HepG2 (cell line): ENCODE measurements around the gene MRPL20. TPM values are rescaled to one million over a fixed set of nuclear protein-coding genes. Genes with fewer than 3 reads are reported as not detected.
A peak's percentile ranks its signal among the peaks of the same experiment; 100 is the strongest.

ENCODE experiments used
- FOXP1 ChIP-seq, 2 experiments: fragments of 450-650 bp in 1 of 2; IDR thresholded peaks; 2 replicates each; pipeline ENCODE4 v1.6.1; 2017 to 2018; ENCODE audit warnings: antibody characterized with exemption in 1 of 2
- GATA4 ChIP-seq: sonication (generic); IDR thresholded peaks from 2 replicates; pipeline ENCODE4 v1.6.1; 2016; ENCODE audit warnings: antibody characterized with exemption, low read depth, borderline replicate concordance
- ISL2 ChIP-seq: sonication (generic); formaldehyde crosslinking; IDR thresholded peaks from 2 replicates; pipeline ENCODE4 v1.5.0; 2020; ENCODE audit warnings: missing genetic modification reagents
- KAT8 ChIP-seq: IDR thresholded peaks from 2 replicates; pipeline ENCODE4 v1.6.1; 2016; ENCODE audit warnings: missing genetic modification reagents, missing compliant biosample characterization
- MYC ChIP-seq: sonication (generic); formaldehyde crosslinking; IDR thresholded peaks from 2 replicates; pipeline ENCODE4 v1.9.0; 2021; ENCODE audit warnings: missing genetic modification reagents, borderline replicate concordance
- SALL2 ChIP-seq: sonication (generic); formaldehyde crosslinking; IDR thresholded peaks from 2 replicates; pipeline ENCODE4 v1.8.1; 2023; ENCODE audit warnings: mild to moderate bottlenecking, missing genetic modification reagents, inconsistent platforms
- ZFP82 ChIP-seq: sonication (generic); formaldehyde crosslinking; IDR thresholded peaks from 2 replicates; pipeline ENCODE4 v1.5.1; 2020; ENCODE audit warnings: mild to moderate bottlenecking, missing genetic modification reagents, borderline replicate concordance
- ZMYM3 ChIP-seq: sonication (generic); formaldehyde crosslinking; IDR thresholded peaks from 2 replicates; pipeline ENCODE4 v1.5.1; 2020; ENCODE audit warnings: mild to moderate bottlenecking, missing genetic modification reagents
- ZNF180 ChIP-seq: sonication (generic); formaldehyde crosslinking; IDR thresholded peaks from 2 replicates; pipeline ENCODE4 v1.4.0; 2020; ENCODE audit warnings: low read depth, missing genetic modification reagents, borderline replicate concordance
- ZNF720 ChIP-seq: sonication (generic); formaldehyde crosslinking; IDR thresholded peaks from 2 replicates; pipeline ENCODE4 v1.4.0; 2020; ENCODE audit warnings: missing genetic modification reagents
- ZNF747 ChIP-seq: sonication (generic); formaldehyde crosslinking; IDR thresholded peaks from 2 replicates; pipeline ENCODE4 v1.8.1; 2023; ENCODE audit warnings: missing genetic modification reagents, mild to moderate bottlenecking, borderline replicate concordance
- ZNF768 ChIP-seq: sonication (generic); formaldehyde crosslinking; IDR thresholded peaks from 2 replicates; pipeline ENCODE4 v1.4.0; 2020; ENCODE audit warnings: missing genetic modification reagents
- polyA plus RNA-seq, 8 experiments: library from polyadenylated mRNA; depleted of rRNA in 3 of 8; stranded (reverse) in 7 of 8; unstranded in 1 of 8; fragments of >200 nt; fragmentation: Illumina TruSeq in 4 of 8; extraction: Trizol in 4 of 8; gene quantifications; 2 replicates each; pipeline versions ENCODE4 v1.2.1 to v1.2.3, GENCODE V29; 2011 to 2016; ENCODE audit warnings: low read depth in 4 of 8, missing spikeins in 1 of 8, mixed read lengths in 1 of 8; ENCODE audit not compliant: insufficient read depth in 1 of 8
- total RNA-seq, 5 experiments: library from RNA; depleted of rRNA; stranded (reverse); fragments of >200 nt; fragmentation: Illumina TruSeq; extraction: Trizol; gene quantifications; 2 replicates each; pipeline ENCODE4 v1.2.3, GENCODE V29; 2016; ENCODE audit warnings: low read depth in 1 of 5
- TF ChIP-seq, protein P1 (sequence below): sonication (generic); formaldehyde crosslinking; conservative IDR thresholded peaks from 2 replicates; pipeline ENCODE4 v1.4.0; 2020; ENCODE audit warnings: missing genetic modification reagents
- TF ChIP-seq, protein P2 (sequence below): sonication (generic); formaldehyde crosslinking; IDR thresholded peaks from 2 replicates; pipeline ENCODE4 v1.5.1; 2020; ENCODE audit warnings: mild to moderate bottlenecking, moderate library complexity, missing genetic modification reagents
- TF ChIP-seq, protein P3 (sequence below): sonication (generic); formaldehyde crosslinking; IDR thresholded peaks from 2 replicates; pipeline ENCODE4 v1.8.0; 2022; ENCODE audit warnings: low read depth, missing genetic modification reagents
- TF ChIP-seq, protein P4 (sequence below): sonication (generic); formaldehyde crosslinking; IDR thresholded peaks from 2 replicates; pipeline ENCODE4 v1.5.1; 2020; ENCODE audit warnings: missing genetic modification reagents, mild to moderate bottlenecking, borderline replicate concordance

MRPL20 gene
- total and polyA plus RNA-seq, 2 of the 13 experiments (the other 11 are each of a cell fraction or from before 2014, with no cell fraction given): 59.2 to 127 TPM

DNA sequence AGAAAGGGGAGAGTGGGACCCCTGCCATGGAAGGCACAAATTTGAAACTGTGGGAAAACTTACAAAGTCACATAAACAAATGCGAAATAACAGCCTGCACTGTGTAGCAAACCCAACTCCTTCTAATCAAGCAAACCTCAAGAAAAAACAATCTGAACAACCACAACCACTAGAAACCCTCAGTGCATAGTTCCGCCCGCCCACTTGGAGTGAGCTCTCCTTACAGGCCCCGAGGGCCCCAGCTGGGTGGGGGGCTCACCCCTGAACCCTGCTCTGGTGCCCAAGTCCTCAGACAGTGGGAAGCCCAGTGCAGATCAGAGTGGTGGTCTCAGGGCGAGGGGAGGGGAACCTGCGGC is 47.8 kb downstream of the MRPL20 start (continued):
- TF ChIP-seq ZMYM3 (CRISPR knock-in tag) (no peak), ZNF768 (CRISPR knock-in tag) (no peak), FOXP1 (IDR thresholded peaks at IDR 0.05) (no peak), FOXP1 (CRISPR knock-in tag; IDR thresholded peaks at IDR 0.05) (no peak), ZNF180 (CRISPR knock-in tag) (no peak), KAT8 (CRISPR knock-in tag) (no peak), GATA4 (no peak), MYC (no peak), SALL2 (CRISPR knock-in tag) (no peak), ISL2 (CRISPR knock-in tag) (no peak), ZNF747 (0 out of 2 replicates have a peak, but pooled peaks have one; percentile 4), ZFP82 (CRISPR knock-in tag) (no peak), ZNF720 (CRISPR knock-in tag) (no peak)
- TF ChIP-seq, protein P1, sequence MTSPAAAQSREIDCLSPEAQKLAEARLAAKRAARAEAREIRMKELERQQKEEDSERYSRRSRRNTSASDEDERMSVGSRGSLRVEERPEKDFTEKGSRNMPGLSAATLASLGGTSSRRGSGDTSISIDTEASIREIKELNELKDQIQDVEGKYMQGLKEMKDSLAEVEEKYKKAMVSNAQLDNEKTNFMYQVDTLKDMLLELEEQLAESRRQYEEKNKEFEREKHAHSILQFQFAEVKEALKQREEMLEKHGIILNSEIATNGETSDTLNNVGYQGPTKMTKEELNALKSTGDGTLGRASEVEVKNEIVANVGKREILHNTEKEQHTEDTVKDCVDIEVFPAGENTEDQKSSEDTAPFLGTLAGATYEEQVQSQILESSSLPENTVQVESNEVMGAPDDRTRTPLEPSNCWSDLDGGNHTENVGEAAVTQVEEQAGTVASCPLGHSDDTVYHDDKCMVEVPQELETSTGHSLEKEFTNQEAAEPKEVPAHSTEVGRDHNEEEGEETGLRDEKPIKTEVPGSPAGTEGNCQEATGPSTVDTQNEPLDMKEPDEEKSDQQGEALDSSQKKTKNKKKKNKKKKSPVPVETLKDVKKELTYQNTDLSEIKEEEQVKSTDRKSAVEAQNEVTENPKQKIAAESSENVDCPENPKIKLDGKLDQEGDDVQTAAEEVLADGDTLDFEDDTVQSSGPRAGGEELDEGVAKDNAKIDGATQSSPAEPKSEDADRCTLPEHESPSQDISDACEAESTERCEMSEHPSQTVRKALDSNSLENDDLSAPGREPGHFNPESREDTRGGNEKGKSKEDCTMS (CRISPR knock-in tag): no peak
- TF ChIP-seq, protein P2, sequence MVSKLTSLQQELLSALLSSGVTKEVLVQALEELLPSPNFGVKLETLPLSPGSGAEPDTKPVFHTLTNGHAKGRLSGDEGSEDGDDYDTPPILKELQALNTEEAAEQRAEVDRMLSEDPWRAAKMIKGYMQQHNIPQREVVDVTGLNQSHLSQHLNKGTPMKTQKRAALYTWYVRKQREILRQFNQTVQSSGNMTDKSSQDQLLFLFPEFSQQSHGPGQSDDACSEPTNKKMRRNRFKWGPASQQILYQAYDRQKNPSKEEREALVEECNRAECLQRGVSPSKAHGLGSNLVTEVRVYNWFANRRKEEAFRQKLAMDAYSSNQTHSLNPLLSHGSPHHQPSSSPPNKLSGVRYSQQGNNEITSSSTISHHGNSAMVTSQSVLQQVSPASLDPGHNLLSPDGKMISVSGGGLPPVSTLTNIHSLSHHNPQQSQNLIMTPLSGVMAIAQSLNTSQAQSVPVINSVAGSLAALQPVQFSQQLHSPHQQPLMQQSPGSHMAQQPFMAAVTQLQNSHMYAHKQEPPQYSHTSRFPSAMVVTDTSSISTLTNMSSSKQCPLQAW: peak; percentile 5; the same call in 1 of the 2 replicates
- TF ChIP-seq, protein P3, sequence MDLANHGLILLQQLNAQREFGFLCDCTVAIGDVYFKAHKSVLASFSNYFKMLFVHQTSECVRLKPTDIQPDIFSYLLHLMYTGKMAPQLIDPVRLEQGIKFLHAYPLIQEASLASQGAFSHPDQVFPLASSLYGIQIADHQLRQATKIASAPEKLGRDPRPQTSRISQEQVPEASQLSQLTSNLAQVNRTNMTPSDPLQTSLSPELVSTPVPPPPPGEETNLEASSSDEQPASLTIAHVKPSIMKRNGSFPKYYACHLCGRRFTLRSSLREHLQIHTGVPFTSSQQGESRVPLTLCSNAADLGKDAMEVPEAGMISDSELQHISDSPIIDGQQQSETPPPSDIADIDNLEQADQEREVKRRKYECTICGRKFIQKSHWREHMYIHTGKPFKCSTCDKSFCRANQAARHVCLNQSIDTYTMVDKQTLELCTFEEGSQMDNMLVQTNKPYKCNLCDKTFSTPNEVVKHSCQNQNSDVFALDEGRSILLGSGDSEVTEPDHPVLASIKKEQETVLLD (CRISPR knock-in tag): no peak
- TF ChIP-seq, protein P4, sequence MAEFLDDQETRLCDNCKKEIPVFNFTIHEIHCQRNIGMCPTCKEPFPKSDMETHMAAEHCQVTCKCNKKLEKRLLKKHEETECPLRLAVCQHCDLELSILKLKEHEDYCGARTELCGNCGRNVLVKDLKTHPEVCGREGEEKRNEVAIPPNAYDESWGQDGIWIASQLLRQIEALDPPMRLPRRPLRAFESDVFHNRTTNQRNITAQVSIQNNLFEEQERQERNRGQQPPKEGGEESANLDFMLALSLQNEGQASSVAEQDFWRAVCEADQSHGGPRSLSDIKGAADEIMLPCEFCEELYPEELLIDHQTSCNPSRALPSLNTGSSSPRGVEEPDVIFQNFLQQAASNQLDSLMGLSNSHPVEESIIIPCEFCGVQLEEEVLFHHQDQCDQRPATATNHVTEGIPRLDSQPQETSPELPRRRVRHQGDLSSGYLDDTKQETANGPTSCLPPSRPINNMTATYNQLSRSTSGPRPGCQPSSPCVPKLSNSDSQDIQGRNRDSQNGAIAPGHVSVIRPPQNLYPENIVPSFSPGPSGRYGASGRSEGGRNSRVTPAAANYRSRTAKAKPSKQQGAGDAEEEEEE (CRISPR knock-in tag): no peak
